CD4-positive, alpha-beta T cell treated with Interferon gamma for 1 hour (primary cell): ENCODE data around the gene SLC12A9.

Source experiments
- DNase-seq: peaks from one replicate; pipeline ENCODE4 v3.0.0-alpha.2; 2020

Gene SLC12A9

DNA sequence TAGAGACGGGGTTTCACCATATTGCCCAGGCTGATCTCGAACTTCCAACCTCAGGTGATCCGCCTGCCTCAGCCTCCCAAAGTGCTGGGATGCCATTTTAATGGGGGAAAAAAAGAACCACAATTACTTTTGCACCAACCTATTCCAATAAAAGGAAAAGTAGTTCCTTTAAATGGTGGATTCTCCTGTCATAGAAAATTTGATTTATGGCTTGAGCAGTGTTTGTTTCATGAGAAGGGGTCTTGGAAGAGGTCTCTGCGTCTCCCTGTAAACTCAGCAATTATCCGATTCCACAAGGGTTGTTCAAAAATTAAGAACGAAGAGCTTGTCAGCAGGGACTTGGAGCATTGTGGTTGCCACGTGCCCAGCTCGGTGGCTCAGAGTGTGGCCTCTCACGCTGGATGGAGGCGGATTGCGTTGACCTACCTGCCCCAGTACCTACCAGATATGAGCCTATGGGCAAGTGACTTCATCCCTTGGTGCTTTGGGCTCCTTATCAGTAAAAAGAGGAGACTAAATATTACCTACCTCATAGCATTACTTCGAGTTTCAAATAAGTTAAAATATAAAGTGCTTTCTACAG is 11.8 kb downstream of the SLC12A9 start:
- DNase-seq = no peak

- no peak for DNase-seq
Observed at GRCh38 chr7:100865372-100865911, 12.9 kb downstream of the SLC12A9 start.

DNA sequence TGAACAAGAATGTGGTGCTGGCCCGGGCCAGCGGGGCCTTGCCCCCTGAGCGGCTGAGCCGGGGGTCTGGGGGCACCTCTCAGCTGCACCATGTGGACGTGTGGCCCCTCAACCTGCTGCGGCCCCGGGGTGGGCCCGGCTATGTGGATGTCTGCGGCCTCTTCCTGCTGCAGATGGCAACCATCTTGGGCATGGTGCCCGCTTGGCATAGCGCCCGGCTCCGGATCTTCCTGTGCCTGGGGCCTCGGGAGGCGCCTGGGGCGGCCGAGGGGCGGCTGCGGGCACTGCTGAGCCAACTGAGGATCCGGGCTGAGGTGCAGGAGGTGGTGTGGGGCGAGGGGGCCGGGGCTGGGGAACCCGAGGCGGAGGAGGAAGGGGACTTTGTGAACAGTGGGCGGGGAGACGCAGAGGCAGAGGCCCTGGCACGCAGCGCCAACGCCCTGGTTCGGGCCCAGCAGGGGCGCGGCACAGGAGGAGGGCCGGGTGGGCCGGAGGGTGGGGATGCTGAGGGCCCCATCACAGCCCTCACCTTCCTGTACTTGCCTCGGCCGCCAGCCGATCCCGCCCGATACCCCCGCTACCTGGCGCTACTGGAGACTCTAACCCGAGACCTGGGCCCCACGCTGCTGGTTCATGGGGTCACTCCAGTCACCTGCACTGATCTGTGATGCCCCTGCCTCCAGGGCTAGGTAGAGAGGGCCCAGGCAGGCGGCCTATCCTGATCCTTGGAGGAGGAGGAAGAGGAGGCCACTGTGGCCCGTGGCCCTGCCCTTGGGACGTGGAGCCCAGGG is 13.6 kb downstream of the SLC12A9 start:
- DNase-seq = peak; percentile 18

- DNase-seq = no peak
Observed at GRCh38 chr7:100866729-100867039, 14.2 kb downstream of the SLC12A9 start.

DNA sequence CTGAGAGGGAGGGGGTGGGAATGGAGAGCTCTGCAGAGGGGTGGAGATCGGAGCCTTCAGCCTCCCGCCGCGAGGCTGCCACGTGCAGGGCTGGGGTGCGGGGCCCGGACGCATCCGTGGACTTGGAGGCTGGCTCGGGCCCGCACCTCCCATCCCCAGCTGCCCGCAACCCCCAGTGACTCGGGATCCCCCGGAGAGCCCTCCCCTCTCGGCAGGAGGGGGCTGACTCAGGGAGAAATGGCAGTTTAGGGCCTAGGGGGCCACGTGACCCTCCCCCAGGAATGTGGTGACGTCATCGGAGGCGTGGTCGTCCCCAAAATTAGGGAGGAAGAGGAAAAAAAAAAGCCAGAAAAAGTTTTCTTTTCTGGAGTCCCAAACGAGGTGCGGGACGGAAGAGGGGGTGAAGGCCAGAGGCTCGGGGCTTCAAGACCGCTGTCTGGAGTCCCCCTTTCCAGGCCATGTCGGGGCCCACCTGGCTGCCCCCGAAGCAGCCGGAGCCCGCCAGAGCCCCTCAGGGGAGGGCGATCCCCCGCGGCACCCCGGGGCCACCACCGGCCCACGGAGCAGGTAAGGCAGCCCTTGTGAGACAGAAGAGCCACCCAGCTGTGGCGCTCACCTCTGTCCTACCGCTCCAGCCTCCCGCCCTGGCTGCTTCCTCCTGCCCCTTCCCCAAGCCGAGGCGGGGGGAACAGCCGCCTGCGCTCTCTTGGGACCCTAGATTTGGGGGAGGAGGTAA is 14.7 kb downstream of the SLC12A9 start, which contains the start of gene TRIP6:
Gene TRIP6 (plus strand): TSS at position 348 of the 736 bp plus-strand sequence. CDS start 111 bp downstream, at position 459.
- DNase-seq = peak; percentile 43

GRCh38 chr7:100867776-100868485 is 15.4 kb downstream of the SLC12A9 start:
- no peak for DNase-seq

DNA sequence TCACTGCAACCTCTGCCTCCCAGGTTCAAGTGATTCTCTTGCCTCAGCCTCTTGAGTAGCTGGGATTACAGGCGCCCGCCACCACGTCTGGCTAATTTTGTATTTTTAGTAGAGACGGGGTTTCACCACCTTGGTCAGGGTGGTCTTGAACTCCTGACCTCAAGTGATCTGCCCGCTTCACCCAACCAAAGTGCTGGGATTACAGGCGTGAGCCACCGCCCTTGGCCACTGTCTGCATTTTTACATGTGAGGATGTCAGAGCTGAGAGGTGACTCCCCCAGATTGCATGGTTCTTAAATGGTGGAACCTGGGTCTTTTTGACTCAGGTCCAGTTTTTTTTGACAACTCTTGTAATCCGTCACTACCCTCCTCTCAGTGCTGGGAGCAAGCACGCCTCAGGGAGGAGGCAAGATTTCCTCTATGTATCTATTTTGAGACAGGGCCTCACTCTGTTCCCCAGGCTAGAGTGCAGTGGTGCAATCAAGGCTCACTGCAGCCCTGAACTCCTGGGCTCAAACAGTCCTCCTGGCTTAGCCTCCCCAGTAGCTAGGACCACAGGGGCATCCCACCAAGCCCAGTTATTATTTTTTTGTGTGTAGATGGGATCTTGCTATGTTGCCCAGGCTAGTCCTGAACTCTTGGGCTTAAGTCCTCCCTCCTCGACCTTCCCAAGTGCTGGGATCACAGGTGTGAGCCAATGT is 21.2 kb downstream of the SLC12A9 start:
- DNase-seq = no peak

DNA sequence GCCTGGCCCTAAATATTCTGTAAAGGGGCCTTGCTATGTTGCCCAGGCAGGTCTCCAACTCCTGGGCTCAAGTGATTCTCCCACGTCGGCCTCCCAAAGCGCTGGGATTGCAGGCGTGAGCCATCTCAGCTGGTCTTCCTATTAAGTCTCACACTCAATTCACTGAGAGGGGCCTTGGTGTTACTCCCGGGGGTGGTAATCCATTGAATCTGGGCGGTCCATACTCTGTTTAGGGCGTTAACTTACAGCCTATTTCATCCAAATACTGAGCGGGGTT is 21.7 kb downstream of the SLC12A9 start:
- DNase-seq = no peak

- DNase-seq = peak; percentile 97
Observed at GRCh38 chr7:100874577-100875355, 22.3 kb downstream of the SLC12A9 start, which contains the start of gene SRRT. Gene SRRT, plus strand, starts transcription at chr7:100875103. Its CDS starts 488 bp downstream, at chr7:100875591.

DNA sequence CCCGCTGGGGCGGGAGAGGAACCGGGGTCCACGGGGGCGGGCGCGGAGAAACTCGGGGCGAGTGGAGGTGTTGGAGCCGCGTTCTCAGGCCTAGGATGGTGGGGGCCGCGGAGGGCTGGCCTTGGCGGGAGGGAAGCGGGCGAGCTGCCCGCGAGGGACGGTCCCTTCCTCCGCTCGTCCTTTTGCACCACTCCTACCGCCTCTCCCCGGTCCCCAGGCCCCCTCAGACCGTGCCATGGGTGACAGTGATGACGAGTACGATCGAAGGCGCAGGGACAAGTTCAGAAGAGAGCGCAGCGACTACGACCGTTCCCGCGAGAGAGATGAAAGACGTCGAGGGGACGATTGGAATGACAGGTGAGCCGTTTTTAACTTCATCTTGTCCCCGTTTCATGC is 22.8 kb downstream of the SLC12A9 start:
- peak; percentile 25 for DNase-seq

DNA sequence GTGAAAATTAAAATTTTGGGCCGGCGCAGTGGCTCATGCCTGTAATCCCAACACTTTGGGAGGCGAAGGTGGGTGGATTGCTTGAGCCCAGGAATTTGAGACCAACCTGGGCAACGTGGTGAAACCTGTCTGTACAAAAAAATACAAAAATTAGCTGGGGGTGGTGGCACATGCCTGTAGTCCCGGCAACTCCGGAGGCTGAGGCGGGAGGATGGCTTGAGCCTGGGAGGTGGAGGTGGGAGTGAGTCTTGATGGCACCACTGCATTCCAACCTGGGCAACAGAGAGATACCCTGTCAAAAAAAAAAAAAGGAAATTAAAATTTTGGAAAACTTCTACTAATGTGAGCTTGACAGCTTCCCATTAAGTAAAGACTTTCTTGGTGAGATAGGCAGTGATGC is 25.5 kb downstream of the SLC12A9 start:
- no peak for DNase-seq

DNA sequence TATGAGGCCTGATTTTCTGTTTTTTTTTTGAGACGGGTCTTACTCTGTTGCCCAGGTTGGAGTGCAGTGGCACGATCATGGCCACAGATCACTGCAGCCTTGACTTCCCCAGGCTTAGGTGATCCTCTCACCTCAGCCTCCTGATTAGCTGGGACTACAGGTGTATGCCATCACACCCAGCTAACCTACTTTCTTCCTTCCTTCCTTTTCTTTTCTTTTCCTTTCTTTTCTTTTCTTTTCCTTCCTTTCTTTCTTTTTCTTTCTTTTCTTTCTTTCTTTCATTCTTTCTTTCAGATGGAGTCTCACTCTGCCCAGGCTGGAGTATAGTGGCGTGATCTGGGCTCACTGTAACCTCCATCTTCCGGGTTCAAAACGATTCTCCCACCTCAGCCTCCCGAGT is 26.2 kb downstream of the SLC12A9 start:
- DNase-seq = no peak

GRCh38 chr7:100879685-100880261 is 27.3 kb downstream of the SLC12A9 start:
- no peak for DNase-seq

DNA sequence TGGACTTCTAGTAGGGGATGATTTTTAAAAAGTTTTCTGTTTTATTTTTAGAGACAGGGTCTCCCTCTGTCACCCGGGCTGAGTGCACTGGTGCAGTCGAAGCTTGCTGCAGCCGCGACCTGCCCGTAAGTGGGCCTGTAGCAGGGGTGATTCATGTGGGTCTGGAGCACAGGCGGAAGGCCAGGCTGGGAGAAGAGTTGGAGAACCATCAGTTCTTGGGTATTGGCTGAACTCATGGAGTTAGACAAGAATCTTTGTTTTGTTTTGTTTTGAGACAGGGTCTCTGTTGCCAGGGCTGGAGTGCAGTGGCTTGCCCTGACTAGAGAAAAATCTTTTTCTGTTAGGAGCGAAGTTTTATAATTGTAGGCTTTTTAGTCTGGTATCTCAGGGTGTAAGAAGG is 28.1 kb downstream of the SLC12A9 start:
- DNase-seq = no peak

GRCh38 chr7:100881136-100881535 is 28.6 kb downstream of the SLC12A9 start:
- DNase-seq = no peak

DNA sequence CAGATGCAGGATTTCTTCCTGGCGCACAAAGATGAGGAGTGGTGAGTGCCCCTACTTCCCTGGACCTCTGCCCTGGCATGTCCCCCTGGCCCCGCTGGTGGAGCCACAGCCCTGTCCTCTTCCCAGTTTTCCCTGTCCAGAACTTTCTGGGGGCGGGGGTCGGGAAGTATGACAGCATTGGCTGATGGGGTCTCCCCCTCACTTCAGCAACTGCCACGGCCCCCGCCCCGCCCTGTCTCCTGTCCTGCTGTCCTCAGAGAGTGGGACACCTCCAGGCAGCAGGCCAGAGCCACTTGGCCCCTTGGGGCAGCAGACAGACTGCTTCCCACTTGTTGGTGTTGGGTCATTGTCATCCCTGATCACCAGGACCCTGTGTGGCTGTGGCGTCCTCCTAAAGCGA is 29.7 kb downstream of the SLC12A9 start:
- no peak for DNase-seq

DNA sequence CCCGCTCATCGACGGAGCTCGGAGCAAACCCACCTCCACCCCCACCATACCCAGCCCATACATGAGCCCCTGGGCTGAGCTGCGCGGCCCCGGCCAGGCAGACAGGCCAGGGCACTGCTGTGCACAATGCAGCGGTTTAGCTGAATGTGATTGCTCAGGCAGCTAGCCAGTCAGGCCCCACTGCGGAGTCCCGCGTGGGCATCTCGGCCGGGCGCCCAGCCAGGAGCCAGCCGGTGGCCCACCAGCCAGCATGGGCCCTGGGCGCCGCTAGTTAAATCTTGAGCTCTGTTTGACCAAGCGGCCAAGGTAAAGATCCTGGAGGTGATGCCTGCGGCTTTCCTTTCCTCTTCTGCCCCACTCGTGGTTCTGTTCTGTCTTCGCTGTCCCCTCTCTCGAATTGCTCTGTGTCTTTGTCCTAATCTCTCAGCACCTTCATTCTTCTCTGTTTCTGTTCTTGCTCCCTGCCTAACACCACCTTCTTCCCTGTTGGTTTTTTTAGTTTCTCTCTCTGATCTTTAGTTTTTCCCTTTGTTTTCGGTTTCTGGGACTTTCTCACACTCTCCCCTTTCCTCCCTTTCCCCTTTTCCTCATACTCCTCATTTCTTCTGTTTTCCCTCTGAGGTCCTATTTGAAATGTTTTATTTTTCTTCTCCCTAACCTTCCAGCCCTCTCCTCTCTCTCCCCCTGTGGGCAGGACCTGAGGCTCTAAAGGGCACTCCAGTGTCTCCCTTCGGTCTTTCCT is 30.4 kb downstream of the SLC12A9 start:
- no peak for DNase-seq

GRCh38 chr7:100884736-100885439 is 32.4 kb downstream of the SLC12A9 start:
- peak; percentile 66 for DNase-seq

DNA sequence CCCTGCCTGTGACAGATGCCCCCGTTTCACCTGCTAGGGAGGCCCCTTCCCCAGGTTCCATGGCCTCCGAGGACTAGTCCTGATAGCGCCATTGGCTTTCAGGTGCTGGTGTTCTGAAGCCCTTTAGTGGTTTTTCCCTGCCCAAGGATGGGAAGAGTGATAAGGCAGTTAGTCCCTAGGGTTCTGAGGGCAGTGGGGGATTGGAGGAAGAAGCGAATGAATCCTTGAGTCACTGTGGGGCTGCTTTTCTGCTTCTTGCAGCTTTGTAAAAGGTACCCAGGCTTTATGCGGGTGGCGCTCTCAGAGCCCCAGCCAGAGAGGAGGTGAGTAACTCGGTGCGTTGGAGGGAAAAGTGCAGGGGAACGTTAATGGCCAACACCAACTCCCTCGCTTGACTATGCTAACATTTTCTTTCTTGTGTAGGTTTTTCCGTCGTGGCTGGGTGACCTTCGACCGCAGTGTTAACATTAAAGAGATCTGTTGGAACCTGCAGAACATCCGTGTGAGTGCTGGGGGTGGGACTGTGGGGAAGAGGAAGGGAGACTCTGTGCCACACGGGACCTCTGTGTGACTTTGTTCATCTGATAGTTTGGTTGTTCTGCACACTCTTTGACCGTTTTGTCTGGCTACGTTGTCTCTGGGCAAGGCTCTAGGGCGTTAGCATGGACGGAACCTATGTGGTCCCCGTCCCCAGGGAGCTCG is 33.1 kb downstream of the SLC12A9 start:
- no peak for DNase-seq
